HEK293 (cell line): ENCODE results near the gene USO1.

Experiments
- CTCF ChIA-PET: fragments of 350-600 bp; formaldehyde crosslinking; extraction: SDS; loops from one replicate; lab custom pipeline; 2021; ENCODE audit warnings: antibody characterized with exemption; lab: Yijun Ruan, JAX
- POLR2A ChIA-PET: fragments of 300-600 bp; formaldehyde crosslinking; extraction: SDS; loops from one replicate; lab custom pipeline; 2020; ENCODE audit warnings: antibody characterized with exemption, inconsistent platforms; lab: Yijun Ruan, JAX
- H3K27ac ChIP-seq: fragments of 200-500 bp; sonication (Bioruptor generic); 2 replicates; pipeline ENCODE4 v1.5.1; 2014; ENCODE audit warnings: low read depth, low read length, control low read depth, inconsistent platforms; ENCODE audit errors: extremely low read depth
- H3K36me3 ChIP-seq, 2 experiments: fragments of 200-500 bp in 1 of 2; sonication (Bioruptor generic) in 1 of 2; 1 replicate in 1 of 2; 2 replicates in 1 of 2; pipeline ENCODE4 v1.5.1; 2014 to 2017; ENCODE audit warnings: inconsistent platforms in 2 of 2, low read length in 2 of 2; ENCODE audit not compliant: control insufficient read depth in 2 of 2, insufficient read depth in 1 of 2
- H3K4me1 ChIP-seq: fragments of 200-500 bp; sonication (Bioruptor generic); 2 replicates; pipeline ENCODE4 v1.5.1; 2014; ENCODE audit warnings: mild to moderate bottlenecking, low read length, inconsistent platforms; ENCODE audit not compliant: control insufficient read depth, insufficient read depth
- H3K4me3 ChIP-seq: 2 replicates; pipeline ENCODE4 v1.5.1; 2011; ENCODE audit warnings: low read depth, mild to moderate bottlenecking, control low read depth, low read length, moderate library complexity
- H3K9me3 ChIP-seq: fragments of 200-500 bp; sonication (Bioruptor generic); 2 replicates; pipeline ENCODE4 v1.5.1; 2014; ENCODE audit warnings: low read depth, low read length, inconsistent platforms; ENCODE audit not compliant: control insufficient read depth, insufficient read depth
- KLF16 ChIP-seq: fragments of 450-650 bp; formaldehyde crosslinking; IDR thresholded peaks from 2 replicates; pipeline ENCODE4 v1.5.1; 2017; ENCODE audit warnings: missing biosample characterization, missing genetic modification characterization
- PRDM10 ChIP-seq: fragments of 450-650 bp; formaldehyde crosslinking; IDR thresholded peaks from 2 replicates; pipeline ENCODE4 v1.5.1; 2016; ENCODE audit warnings: missing biosample characterization, missing genetic modification characterization
- SETDB1 ChIP-seq: IDR thresholded peaks from one replicate; pipeline ENCODE4 v1.6.1; 2017; ENCODE audit warnings: mild to moderate bottlenecking, low read length, moderate library complexity, mixed read lengths; ENCODE audit not compliant: insufficient read length
- ZBTB17 ChIP-seq: fragments of 450-650 bp; formaldehyde crosslinking; IDR thresholded peaks from 2 replicates; pipeline ENCODE4 v1.5.1; 2016; ENCODE audit warnings: missing biosample characterization, missing genetic modification characterization
- ZNF169 ChIP-seq: fragments of 450-650 bp; formaldehyde crosslinking; IDR thresholded peaks from 2 replicates; pipeline ENCODE4 v1.5.1; 2016; ENCODE audit warnings: missing biosample characterization, missing genetic modification characterization
- ZNF280C ChIP-seq: fragments of 450-650 bp; formaldehyde crosslinking; IDR thresholded peaks from 2 replicates; pipeline ENCODE4 v1.5.1; 2016; ENCODE audit warnings: missing biosample characterization, missing genetic modification characterization
- ZNF501 ChIP-seq: fragments of 450-650 bp; formaldehyde crosslinking; IDR thresholded peaks from 2 replicates; pipeline ENCODE4 v1.5.1; 2016; ENCODE audit warnings: missing biosample characterization, missing genetic modification characterization
- ZNF571 ChIP-seq: fragments of 450-650 bp; formaldehyde crosslinking; IDR thresholded peaks from 2 replicates; pipeline ENCODE4 v1.5.0; 2017; ENCODE audit warnings: missing biosample characterization, missing genetic modification characterization
- ZNF660 ChIP-seq: fragments of 450-650 bp; IDR thresholded peaks from 2 replicates; pipeline ENCODE4 v1.5.1; 2018; ENCODE audit warnings: missing biosample characterization, mild to moderate bottlenecking, missing genetic modification characterization
- ZNF664 ChIP-seq: fragments of 450-650 bp; formaldehyde crosslinking; IDR thresholded peaks from 2 replicates; pipeline ENCODE4 v1.5.1; 2016; ENCODE audit warnings: missing biosample characterization, missing genetic modification characterization
- ZNF837 ChIP-seq: fragments of 450-650 bp; formaldehyde crosslinking; IDR thresholded peaks from 2 replicates; pipeline ENCODE4 v1.5.1; 2016; ENCODE audit warnings: missing biosample characterization, missing genetic modification characterization
- TF ChIP-seq, protein P1 (sequence below): fragments of 450-650 bp; formaldehyde crosslinking; IDR thresholded peaks from 2 replicates; pipeline ENCODE4 v1.5.1; 2016; ENCODE audit warnings: missing biosample characterization, missing genetic modification characterization

The USO1 gene

GRCh38 chr4:75718529-75718928 is 5.8 kb upstream of the USO1 start:
- no peak overlapping the region for H3K4me3 ChIP-seq
- no peaks in the 10 kb centered on the region for H3K4me1 ChIP-seq
- H3K27ac ChIP-seq: no peak overlapping the region
- peaks cover 0 to 4% of the 10 kb centered on the region in 2 experiments; a peak in 1 of 3 replicates for H3K36me3 ChIP-seq
- ChIA-PET POLR2A (interaction anchor here (0.8 kb wide), 1 partner anchor 8 kb away, joined by 3 read pairs; no protein-coding TSS in a partner anchor), CTCF (interaction anchor here (0.7 to 1.0 kb wide), 2 partner anchors 12 to 47 kb away, joined by 3 to 7 read pairs; no protein-coding TSS in a partner anchor)
- H3K9me3 ChIP-seq: no peaks in the 10 kb centered on the region
- TF ChIP-seq ZNF280C (tag by site-specific recombination): no peak
- TF ChIP-seq ZNF501 (tag by site-specific recombination): no peak
- TF ChIP-seq KLF16: no peak
- no peak for TF ChIP-seq ZNF571 (tag by site-specific recombination)

- Histone ChIP-seq H3K4me3 (no peak overlapping the region), H3K4me1 (no peaks in the 10 kb centered on the region), H3K36me3 (peaks cover 0 to 4% of the 10 kb centered on the region in 2 experiments; a peak in 1 of 3 replicates), H3K27ac (no peak overlapping the region), H3K9me3 (no peaks in the 10 kb centered on the region)
- ChIA-PET CTCF (interaction anchor here (0.7 to 1.6 kb wide), 5 partner anchors 18 to 126 kb away, joined by 3 to 6 read pairs (median 6); no protein-coding TSS in a partner anchor), POLR2A (interaction anchor here (3.4 kb wide), 1 partner anchor 51 kb away, joined by 44 read pairs; the partner anchor contains the start of gene G3BP2)
- no peak for TF ChIP-seq SETDB1
- no peak for TF ChIP-seq ZNF664 (tag by site-specific recombination)
- TF ChIP-seq ZNF660: no peak
- no peak for TF ChIP-seq ZNF837 (tag by site-specific recombination)
Observed at GRCh38 chr4:75722417-75722816, 2.0 kb upstream of the USO1 start.

DNA sequence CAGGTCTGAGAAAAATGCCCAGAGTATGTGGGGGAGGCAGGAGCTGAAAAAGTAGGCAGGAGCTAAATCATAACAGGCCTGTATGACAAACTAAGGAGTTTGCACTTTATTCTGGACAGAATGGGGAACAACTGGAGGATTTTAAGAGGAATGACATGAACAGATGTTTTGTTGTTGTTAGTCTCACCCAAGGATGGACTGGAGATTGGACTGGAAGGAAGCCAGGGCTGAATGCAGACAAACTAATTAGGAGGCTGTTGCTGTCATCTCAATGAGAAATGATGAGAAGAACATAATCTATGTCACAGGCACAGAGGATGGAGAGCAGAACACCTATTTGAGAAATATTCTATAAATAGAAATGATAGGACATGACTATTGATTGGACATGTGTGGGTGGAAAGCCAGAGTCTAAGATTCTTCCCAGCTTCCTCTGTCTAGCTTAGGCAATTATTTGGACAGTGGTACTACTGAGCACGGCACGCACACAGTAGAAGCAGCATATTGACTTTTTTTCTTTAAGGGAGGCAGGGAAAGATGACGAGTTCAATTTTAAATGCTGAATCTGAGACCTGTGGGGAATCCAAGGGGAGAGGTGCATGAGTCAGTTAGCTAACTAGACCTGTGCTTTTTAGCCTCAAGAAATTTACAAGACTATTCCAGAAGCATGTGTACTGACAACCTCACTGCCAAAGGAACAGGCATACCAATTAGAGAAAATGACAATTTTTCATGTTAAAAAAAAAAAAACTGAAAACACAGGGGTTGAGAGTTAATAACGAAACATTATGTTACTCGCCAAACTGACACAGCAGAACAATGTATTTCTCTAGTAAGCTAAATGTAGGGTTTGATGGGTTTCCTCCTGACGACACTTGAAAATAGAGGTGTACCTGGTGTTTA is 963 bp upstream of the USO1 start:
- Histone ChIP-seq H3K4me1 (no peaks in the 10 kb centered on the region), H3K27ac (peak overlapping the region; percentile 47; the same call in 1 of the 2 replicates), H3K36me3 (peaks cover 0 to 3% of the 10 kb centered on the region in 2 experiments; a peak in 1 of 3 replicates), H3K4me3 (peak overlapping the region; percentile 59), H3K9me3 (no peaks in the 10 kb centered on the region)
- ChIA-PET POLR2A (interaction anchor here (0.5 to 3.4 kb wide), 16 partner anchors 8 to 790 kb away, joined by 3 to 44 read pairs (median 4); partner anchors contain the start of genes CDKL2, G3BP2, RCHY1 and THAP6), CTCF (interaction anchor here (0.6 to 1.8 kb wide), 23 partner anchors 8 to 335 kb away, joined by 3 to 9 read pairs (median 6); partner anchors contain the start of gene G3BP2)
- peak; percentile 69 for TF ChIP-seq ZBTB17 (tag by site-specific recombination)
- peak; percentile 66 for TF ChIP-seq PRDM10 (tag by site-specific recombination)
- TF ChIP-seq, protein P1, sequence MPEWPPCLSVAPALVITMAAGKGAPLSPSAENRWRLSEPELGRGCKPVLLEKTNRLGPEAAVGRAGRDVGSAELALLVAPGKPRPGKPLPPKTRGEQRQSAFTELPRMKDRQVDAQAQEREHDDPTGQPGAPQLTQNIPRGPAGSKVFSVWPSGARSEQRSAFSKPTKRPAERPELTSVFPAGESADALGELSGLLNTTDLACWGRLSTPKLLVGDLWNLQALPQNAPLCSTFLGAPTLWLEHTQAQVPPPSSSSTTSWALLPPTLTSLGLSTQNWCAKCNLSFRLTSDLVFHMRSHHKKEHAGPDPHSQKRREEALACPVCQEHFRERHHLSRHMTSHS (tag by site-specific recombination): no peak
- no peak for TF ChIP-seq ZNF169 (tag by site-specific recombination)
